ENCODE data around the gene PRKAG2. TPM values are rescaled to one million over a fixed set of nuclear protein-coding genes. Genes with fewer than 3 reads are reported as not detected.
"Not testable (repeated sequence)": the region's sequence is repeated elsewhere in the genome, so short reads cannot be mapped to it uniquely, and the experiment has no call there.

The PRKAG2 gene
- total RNA-seq, 1 donor from 2014 or later, result 21.1 TPM

DNA sequence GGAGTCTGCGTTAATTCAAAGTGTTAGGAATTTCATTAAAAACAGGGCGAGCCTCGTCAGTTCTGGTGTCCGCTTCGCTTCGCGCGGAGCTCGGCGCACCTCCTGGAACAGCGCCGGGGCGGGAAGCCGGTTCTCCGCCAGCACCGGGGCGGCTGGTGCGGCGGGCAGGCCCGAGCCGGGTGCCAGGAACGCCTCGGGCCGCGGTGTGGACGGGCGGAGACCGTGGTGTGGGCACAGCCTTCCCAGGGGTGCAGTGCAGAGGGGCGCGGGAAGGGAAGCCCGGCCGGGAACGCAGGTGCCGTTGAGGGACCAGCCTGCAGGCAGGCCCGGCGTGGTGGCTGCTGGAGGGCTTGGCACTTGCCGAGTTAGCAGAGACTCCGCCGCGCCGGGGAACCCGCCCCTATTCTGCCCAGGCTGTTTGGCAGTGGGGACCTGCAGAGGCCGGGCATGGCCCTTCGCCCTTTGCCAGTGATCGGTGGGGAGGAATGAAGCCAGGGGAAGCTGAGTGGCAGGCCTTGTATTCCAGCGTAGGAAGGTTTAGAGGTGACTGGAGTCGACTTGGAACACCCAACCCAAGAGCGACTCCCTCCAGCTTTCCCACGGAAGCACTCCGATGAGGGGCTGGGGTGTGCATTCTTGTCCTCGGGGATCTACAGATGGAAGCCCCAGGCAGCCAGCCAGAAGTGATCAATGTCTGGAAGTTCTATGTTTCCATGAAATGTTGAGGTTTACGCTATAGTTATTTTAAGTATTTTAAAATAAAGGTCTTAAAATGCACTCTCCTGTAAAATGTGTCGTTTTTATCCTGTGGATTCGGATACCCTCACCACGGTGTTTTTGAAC, 356.3 kb downstream of the PRKAG2 start:
- Histone ChIP-seq H3K36me3 (ENCODE audit: control insufficient read depth, insufficient read depth, low read length) (no peaks in the 10 kb centered on the region), H3K27me3 (ENCODE audit: control insufficient read depth, insufficient read depth, low read length) (no peaks in the 10 kb centered on the region), H3K4me3 (ENCODE audit: low read depth, low read length) (peak overlapping the region; percentile 41)
- DNase-seq (ENCODE audit: low read depth), result no peak
- TF ChIP-seq, protein P1, sequence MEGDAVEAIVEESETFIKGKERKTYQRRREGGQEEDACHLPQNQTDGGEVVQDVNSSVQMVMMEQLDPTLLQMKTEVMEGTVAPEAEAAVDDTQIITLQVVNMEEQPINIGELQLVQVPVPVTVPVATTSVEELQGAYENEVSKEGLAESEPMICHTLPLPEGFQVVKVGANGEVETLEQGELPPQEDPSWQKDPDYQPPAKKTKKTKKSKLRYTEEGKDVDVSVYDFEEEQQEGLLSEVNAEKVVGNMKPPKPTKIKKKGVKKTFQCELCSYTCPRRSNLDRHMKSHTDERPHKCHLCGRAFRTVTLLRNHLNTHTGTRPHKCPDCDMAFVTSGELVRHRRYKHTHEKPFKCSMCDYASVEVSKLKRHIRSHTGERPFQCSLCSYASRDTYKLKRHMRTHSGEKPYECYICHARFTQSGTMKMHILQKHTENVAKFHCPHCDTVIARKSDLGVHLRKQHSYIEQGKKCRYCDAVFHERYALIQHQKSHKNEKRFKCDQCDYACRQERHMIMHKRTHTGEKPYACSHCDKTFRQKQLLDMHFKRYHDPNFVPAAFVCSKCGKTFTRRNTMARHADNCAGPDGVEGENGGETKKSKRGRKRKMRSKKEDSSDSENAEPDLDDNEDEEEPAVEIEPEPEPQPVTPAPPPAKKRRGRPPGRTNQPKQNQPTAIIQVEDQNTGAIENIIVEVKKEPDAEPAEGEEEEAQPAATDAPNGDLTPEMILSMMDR (IDR thresholded peaks at IDR 0.05; ENCODE audit: insufficient read depth, low read length, poor library complexity, severe bottlenecking), result no peak

DNA sequence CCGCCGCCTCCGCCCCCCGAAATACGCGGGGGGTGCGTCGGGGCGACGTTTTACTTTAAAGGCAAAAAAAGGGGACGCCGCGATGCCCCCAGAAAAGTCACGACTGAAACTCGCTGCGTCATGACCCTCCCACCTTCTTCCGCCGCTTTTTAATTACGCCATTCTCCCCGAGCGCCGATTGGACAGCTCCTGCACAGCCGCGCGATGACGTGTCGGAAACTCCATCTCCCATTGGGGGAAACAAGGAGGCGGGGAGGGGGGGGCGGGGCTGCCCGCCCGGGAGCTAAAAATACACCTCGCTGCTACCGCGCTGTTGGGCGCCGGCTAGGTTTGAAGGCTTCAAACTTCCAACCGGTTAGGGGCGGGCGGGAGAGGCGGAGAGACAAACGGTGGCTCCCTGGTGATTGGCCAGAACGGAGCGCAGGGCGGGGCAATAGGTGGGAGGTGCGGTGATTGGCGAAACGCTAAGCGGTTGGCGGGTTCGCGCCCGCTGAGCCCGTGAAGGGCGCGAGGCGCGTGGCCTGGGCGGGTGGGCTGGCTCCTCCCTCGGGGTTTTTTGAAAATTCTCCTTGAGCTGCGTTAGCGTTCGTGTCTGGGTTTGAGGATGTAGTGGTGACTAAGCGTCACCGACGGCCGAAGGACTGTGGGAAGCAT, 357.0 kb downstream of the PRKAG2 start, which contains the start of gene RHEB:
Gene RHEB, minus strand, starts transcription at position 131 of the 654 bp plus-strand sequence. CDS start 384 bp downstream, outside the sequence.
- Histone ChIP-seq H3K36me3 (ENCODE audit: control insufficient read depth, insufficient read depth, low read length) (no peaks in the 10 kb centered on the region), H3K27me3 (ENCODE audit: control insufficient read depth, insufficient read depth, low read length) (no peaks in the 10 kb centered on the region), H3K4me3 (ENCODE audit: low read depth, low read length) (peak within 1 kb of the TSS; percentile 57)
- TF ChIP-seq, protein P1 (IDR thresholded peaks at IDR 0.05; ENCODE audit: insufficient read depth, low read length, poor library complexity, severe bottlenecking), result no peak
- peak; percentile 95 for DNase-seq (ENCODE audit: low read depth)

DNA sequence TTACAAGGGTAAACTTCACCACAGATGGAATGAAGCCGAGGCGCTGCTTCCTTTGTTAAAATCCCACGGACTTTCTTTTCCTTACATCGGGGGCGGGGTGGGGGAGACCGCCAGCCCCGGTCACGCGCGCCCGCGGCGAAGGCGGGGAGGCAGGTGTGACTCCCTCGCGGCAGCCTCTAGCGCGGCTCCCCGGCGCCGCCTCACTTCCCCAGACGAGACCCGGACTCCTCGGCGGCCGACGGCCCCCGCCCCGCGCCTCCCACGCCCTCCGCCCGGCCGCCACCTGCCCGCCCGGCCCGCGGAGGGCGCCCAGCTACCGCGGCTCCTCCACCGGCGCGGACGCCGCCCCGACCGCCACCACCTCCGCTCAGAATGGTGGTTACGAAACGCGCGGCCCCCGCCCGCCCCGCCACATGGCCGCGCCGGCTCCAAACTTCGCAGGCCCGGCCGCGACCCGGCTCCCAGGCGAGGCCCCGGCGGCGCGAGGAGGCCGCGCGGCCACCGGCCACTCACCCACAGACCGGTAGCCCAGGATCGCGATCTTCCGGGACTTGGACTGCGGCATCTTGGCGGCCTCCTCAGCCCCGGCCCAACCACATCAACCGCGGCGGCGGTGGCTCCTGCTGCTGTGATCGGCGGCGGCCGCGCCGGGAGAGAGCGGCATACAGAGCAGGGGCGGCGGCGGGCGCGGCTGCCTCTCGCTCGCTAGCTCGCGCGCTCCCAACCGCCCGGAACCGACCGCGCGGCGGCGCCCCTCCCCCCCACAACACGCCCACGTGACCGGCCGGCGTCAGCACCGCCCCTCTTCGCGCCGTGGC, 357.8 kb downstream of the PRKAG2 start:
- not testable (repeated sequence) for H3K36me3 ChIP-seq (ENCODE audit: control insufficient read depth, insufficient read depth, low read length); DNase-seq (ENCODE audit: low read depth); H3K27me3 ChIP-seq (ENCODE audit: control insufficient read depth, insufficient read depth, low read length)
- peak overlapping the region; percentile 57 for H3K4me3 ChIP-seq (ENCODE audit: low read depth, low read length)

DNA sequence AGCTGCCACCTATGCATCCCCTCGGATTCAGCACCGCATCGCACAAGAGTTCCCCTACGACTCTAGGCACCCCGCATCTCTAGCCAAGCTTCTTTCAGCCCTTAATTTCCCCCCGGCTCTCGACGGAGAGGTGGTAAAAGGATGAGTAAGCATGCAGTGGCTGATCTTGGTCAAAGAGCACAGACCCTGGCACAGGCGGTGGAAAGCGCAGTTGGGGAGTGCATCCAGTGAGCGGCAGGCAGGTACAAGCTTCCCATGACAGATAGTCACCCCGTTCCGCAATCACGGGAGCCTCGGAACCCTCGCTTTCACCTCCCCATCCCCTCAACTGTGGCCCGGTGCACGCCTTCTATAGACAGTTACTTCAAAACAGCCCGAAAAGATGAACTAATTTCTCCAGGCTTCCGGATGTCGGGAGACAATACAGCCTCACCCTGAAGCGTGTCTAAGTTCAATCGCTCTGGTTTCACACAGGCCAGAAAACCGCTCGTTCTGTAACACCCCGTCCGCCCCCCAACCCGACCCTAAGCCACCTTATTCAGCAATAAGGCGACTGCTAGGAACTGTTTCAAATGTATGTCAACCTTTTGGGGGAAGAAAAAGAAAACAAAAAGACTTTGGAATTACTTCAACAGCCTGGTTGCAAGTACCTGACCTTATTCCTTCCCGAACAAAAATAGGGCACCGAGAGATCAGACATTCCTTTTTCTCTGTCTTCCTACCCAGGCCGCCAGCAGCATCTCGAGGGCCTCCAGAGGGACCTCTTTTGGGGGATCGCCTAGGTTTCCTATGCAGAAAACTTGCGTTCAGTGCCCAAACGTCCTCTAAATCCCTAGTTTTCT, 358.6 kb downstream of the PRKAG2 start:
- TF ChIP-seq, protein P1 (IDR thresholded peaks at IDR 0.05; ENCODE audit: insufficient read depth, low read length, poor library complexity, severe bottlenecking), result no peak
- DNase-seq (ENCODE audit: low read depth), result no peak
- Histone ChIP-seq H3K27me3 (ENCODE audit: control insufficient read depth, insufficient read depth, low read length) (no peaks in the 10 kb centered on the region), H3K36me3 (ENCODE audit: control insufficient read depth, insufficient read depth, low read length) (no peaks in the 10 kb centered on the region), H3K4me3 (ENCODE audit: low read depth, low read length) (peak overlapping the region; percentile 57)

DNA sequence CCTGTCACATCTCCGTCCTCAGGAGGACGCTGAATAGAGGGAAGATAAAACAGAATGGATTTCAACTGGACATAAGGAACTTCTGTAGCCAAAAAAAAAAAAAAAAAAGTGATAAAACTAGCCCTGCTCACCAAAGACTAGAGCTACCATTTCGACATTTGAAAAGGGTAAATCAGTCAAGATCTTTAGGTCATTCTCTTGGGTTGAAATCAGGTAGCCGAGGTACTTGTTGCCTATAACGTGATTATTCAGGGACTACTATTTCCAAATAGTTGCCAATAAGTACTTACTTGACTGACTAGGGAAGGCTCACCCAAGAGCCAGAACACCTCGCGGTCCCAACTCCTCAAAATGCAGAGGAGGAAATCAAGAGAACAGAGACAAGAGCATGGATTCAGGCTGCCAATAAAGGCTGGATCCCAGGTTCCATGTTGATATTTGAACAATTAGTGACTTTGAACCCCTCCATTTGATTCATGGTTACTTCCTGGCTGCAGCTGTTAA, 359.3 kb downstream of the PRKAG2 start:
- TF ChIP-seq, protein P1 (IDR thresholded peaks at IDR 0.05; ENCODE audit: insufficient read depth, low read length, poor library complexity, severe bottlenecking), result no peak
- no peak for DNase-seq (ENCODE audit: low read depth)
- no peaks in the 10 kb centered on the region for H3K36me3 ChIP-seq (ENCODE audit: control insufficient read depth, insufficient read depth, low read length)

More for the DNA sequence above, 359.3 kb downstream of the PRKAG2 start:
- H3K27me3 ChIP-seq (ENCODE audit: control insufficient read depth, insufficient read depth, low read length), result no peaks in the 10 kb centered on the region
- H3K4me3 ChIP-seq (ENCODE audit: low read depth, low read length), result peak overlapping the region; percentile 57
